ENCODE results near the gene FOXR2. TPM values are rescaled to one million over a fixed set of nuclear protein-coding genes. Genes with fewer than 3 reads are reported as not detected.

FOXR2 gene
- total RNA-seq, 1 donor from 2014 or later: not detected

DNA sequence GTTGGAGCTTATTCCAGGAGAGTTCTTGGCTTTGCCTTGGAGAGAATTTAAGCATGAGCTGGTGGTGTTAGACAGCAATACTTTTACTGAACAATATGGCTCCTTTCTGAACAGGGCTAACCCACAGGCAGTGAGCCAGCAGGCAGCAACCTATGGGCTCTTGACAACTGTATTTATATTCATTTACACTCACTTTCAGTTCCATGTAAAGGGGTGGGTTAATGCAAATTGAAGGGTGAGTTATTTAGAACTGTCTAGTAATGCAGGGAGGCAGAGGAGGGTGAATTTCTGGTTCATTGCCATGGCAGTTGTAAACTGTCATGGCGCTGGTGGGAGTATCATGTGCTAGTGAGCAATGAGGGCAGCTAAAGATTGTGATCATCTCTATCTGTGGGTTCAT is 15.7 kb downstream of the FOXR2 start:
- Histone ChIP-seq H3K79me2 (ENCODE audit: low read depth) (no peaks in the 10 kb centered on the region), H3K4me3 (no peak overlapping the region), H3K27ac (no peak overlapping the region), H2AFZ (replicated peaks) (no peak overlapping the region), H3K27me3 (no peaks in the 10 kb centered on the region), H3K4me1 (no peaks in the 10 kb centered on the region), H4K20me1 (ENCODE audit: low read depth) (no peaks in the 10 kb centered on the region), H3F3A (ENCODE audit: low read depth) (no peaks in the 10 kb centered on the region), H3K9ac (no peak overlapping the region), H3K4me2 (no peak overlapping the region), H3K9me3 (ENCODE audit: low read depth) (peaks cover 41% of the 10 kb centered on the region), H3K36me3 (no peaks in the 10 kb centered on the region)
- no peak for DNase-seq (ENCODE audit: low spot score)
- Mint-ChIP-seq H3K4me3 (no peak overlapping the region), H3K4me1 (no peaks in the 10 kb centered on the region), H3K27me3 (ENCODE audit: insufficient read depth, low read depth) (no peaks in the 10 kb centered on the region), H3K27ac (no peak overlapping the region), H3K9me3 (peaks cover 3% of the 10 kb centered on the region), H3K36me3 (no peaks in the 10 kb centered on the region)
- no peak for TF ChIP-seq EZH2 (IDR thresholded peaks at IDR 0.05)
- TF ChIP-seq EZH2phosphoT487 (IDR thresholded peaks at IDR 0.05): no peak
- TF ChIP-seq, protein P1, sequence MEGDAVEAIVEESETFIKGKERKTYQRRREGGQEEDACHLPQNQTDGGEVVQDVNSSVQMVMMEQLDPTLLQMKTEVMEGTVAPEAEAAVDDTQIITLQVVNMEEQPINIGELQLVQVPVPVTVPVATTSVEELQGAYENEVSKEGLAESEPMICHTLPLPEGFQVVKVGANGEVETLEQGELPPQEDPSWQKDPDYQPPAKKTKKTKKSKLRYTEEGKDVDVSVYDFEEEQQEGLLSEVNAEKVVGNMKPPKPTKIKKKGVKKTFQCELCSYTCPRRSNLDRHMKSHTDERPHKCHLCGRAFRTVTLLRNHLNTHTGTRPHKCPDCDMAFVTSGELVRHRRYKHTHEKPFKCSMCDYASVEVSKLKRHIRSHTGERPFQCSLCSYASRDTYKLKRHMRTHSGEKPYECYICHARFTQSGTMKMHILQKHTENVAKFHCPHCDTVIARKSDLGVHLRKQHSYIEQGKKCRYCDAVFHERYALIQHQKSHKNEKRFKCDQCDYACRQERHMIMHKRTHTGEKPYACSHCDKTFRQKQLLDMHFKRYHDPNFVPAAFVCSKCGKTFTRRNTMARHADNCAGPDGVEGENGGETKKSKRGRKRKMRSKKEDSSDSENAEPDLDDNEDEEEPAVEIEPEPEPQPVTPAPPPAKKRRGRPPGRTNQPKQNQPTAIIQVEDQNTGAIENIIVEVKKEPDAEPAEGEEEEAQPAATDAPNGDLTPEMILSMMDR (IDR thresholded peaks at IDR 0.05): no peak

DNA sequence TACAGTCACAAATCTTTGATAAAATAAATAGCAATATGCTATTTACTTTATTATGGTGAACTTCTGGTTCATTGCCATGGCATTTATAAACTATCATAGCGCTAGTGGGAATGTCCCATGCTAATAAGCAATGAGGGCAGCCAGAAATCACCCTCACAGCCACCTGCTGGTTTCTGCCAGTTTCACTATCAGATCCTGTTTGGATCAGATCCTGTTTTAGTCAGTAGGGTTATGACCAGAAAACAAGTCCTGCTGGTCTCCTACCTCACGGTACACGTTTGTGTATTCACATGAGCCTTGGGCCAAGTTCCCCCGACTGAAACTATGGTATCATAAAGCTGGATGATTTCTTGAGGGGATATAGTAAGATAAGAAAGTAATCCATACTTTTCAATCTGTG is 17.7 kb downstream of the FOXR2 start:
- TF ChIP-seq EZH2phosphoT487 (IDR thresholded peaks at IDR 0.05) (no peak), EZH2 (IDR thresholded peaks at IDR 0.05) (no peak)
- TF ChIP-seq, protein P1 (IDR thresholded peaks at IDR 0.05): no peak
- H3K79me2 ChIP-seq (ENCODE audit: low read depth): no peaks in the 10 kb centered on the region
- no peaks in the 10 kb centered on the region for H3K4me1 Mint-ChIP-seq
- no peaks in the 10 kb centered on the region for H3F3A ChIP-seq (ENCODE audit: low read depth)
- no peak for DNase-seq (ENCODE audit: low spot score)
- H4K20me1 ChIP-seq (ENCODE audit: low read depth): no peaks in the 10 kb centered on the region
- no peaks in the 10 kb centered on the region for H3K36me3 Mint-ChIP-seq
- no peak overlapping the region for H3K27ac Mint-ChIP-seq
- peaks cover 3% of the 10 kb centered on the region for H3K9me3 Mint-ChIP-seq
- H2AFZ ChIP-seq (replicated peaks): no peak overlapping the region
- H3K9ac ChIP-seq: no peak overlapping the region
- no peaks in the 10 kb centered on the region for H3K4me1 ChIP-seq
- H3K4me3 Mint-ChIP-seq: no peak overlapping the region
- H3K27ac ChIP-seq: no peak overlapping the region
- no peaks in the 10 kb centered on the region for H3K27me3 ChIP-seq
- no peaks in the 10 kb centered on the region for H3K36me3 ChIP-seq
- H3K9me3 ChIP-seq (ENCODE audit: low read depth): peaks cover 43% of the 10 kb centered on the region
- no peak overlapping the region for H3K4me2 ChIP-seq
- H3K4me3 ChIP-seq: no peak overlapping the region
- no peaks in the 10 kb centered on the region for H3K27me3 Mint-ChIP-seq (ENCODE audit: insufficient read depth, low read depth)

DNA sequence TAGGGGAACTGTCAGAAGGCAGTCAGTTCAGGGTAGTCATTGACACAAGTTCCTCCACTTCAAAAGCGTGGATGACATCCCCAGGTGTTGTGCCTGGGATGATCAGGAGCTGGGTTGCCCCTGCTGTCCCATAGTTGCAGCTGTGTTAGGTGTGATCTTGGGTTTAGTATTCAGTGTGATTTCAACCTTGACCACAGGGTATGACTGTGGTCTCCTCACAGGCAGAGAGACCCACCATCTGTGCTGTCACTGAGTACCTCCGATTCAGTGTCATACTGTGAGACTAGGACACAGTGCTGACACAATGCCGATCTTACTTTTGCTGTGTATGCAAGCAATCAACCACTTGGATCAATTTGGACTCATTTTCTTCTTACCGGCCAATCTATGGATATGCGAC is 25.2 kb downstream of the FOXR2 start:
- no peak overlapping the region for H3K4me2 ChIP-seq
- H2AFZ ChIP-seq (replicated peaks): no peak overlapping the region
- no peaks in the 10 kb centered on the region for H3K27me3 ChIP-seq
- H3K36me3 Mint-ChIP-seq: no peaks in the 10 kb centered on the region
- no peak overlapping the region for H3K27ac Mint-ChIP-seq
- H3K9me3 Mint-ChIP-seq: peaks cover 3% of the 10 kb centered on the region
- H3K9ac ChIP-seq: no peak overlapping the region
- H3K9me3 ChIP-seq (ENCODE audit: low read depth): peaks cover 16% of the 10 kb centered on the region
- H3K79me2 ChIP-seq (ENCODE audit: low read depth): no peaks in the 10 kb centered on the region
- TF ChIP-seq EZH2 (IDR thresholded peaks at IDR 0.05): no peak
- no peak for TF ChIP-seq EZH2phosphoT487 (IDR thresholded peaks at IDR 0.05)
- TF ChIP-seq, protein P1 (IDR thresholded peaks at IDR 0.05): no peak
- no peak overlapping the region for H3K4me3 ChIP-seq
- no peak overlapping the region for H3K27ac ChIP-seq
- H3K4me3 Mint-ChIP-seq: no peak overlapping the region
- no peaks in the 10 kb centered on the region for H4K20me1 ChIP-seq (ENCODE audit: low read depth)
- H3K36me3 ChIP-seq: no peaks in the 10 kb centered on the region
- no peaks in the 10 kb centered on the region for H3K27me3 Mint-ChIP-seq (ENCODE audit: insufficient read depth, low read depth)
- H3K4me1 ChIP-seq: no peaks in the 10 kb centered on the region
- DNase-seq (ENCODE audit: low spot score): no peak
- H3K4me1 Mint-ChIP-seq: no peaks in the 10 kb centered on the region
- no peaks in the 10 kb centered on the region for H3F3A ChIP-seq (ENCODE audit: low read depth)

Measured in neural progenitor cell (in vitro differentiated cells).